ENCODE measurements around the gene GNB2. TPM values are rescaled to one million over a fixed set of nuclear protein-coding genes. Genes with fewer than 3 reads are reported as not detected.

GNB2 gene
- total and polyA plus RNA-seq, 2 of the 13 experiments (the other 11 are each of a cell fraction or from before 2014, with no cell fraction given): 48.3 to 67.1 TPM

GRCh38 chr7:100673302-100673941, at the start of gene GNB2 (continued):
- TF ChIP-seq ZNF567 (CRISPR knock-in tag; IDR thresholded peaks at IDR 0.05; ENCODE audit: borderline replicate concordance): no peak
- peak; percentile 44; the same call in 1 of the 2 replicates for TF ChIP-seq FOXP4 (CRISPR knock-in tag; IDR thresholded peaks at IDR 0.05)
- no peak for TF ChIP-seq ZNF124 (CRISPR knock-in tag; IDR thresholded peaks at IDR 0.05)
- no peak; the same call in 1 of the 2 replicates for TF ChIP-seq ZC3H13 (CRISPR knock-in tag; IDR thresholded peaks at IDR 0.05)
- TF ChIP-seq GFI1 (CRISPR knock-in tag; IDR thresholded peaks at IDR 0.05; ENCODE audit: borderline replicate concordance): 0 out of 2 replicates have a peak, but pooled peaks have one; percentile 43
- no peak for TF ChIP-seq REST (IDR thresholded peaks at IDR 0.05; ENCODE audit: borderline replicate concordance in 1 of 2, low read depth in 1 of 2, low read length in 2 of 2)
- no peak for TF ChIP-seq ZNF850 (CRISPR knock-in tag; conservative IDR thresholded peaks at IDR 0.05)
- TF ChIP-seq ZSCAN29 (CRISPR knock-in tag; conservative IDR thresholded peaks at IDR 0.05): 0 out of 2 replicates have a peak, but pooled peaks have one; percentile 52
- TF ChIP-seq ZNF547 (CRISPR knock-in tag; IDR thresholded peaks at IDR 0.05): no peak
- TF ChIP-seq ZSCAN20 (CRISPR knock-in tag; IDR thresholded peaks at IDR 0.05; ENCODE audit: borderline replicate concordance): no peak
- no peak for TF ChIP-seq CCDC6 (CRISPR knock-in tag; IDR thresholded peaks at IDR 0.05)
- TF ChIP-seq TFE3 (CRISPR knock-in tag; IDR thresholded peaks at IDR 0.05): peak; percentile 91
- no peak for TF ChIP-seq PRMT3 (CRISPR knock-in tag; IDR thresholded peaks at IDR 0.05; ENCODE audit: borderline replicate concordance, low read depth)
- no peak for TF ChIP-seq NFE2L1 (CRISPR knock-in tag; IDR thresholded peaks at IDR 0.05; ENCODE audit: borderline replicate concordance)
- 0 out of 2 replicates have a peak, but pooled peaks have one; percentile 28 for TF ChIP-seq ZNF572 (CRISPR knock-in tag; IDR thresholded peaks at IDR 0.05)
- TF ChIP-seq HOXA9 (CRISPR knock-in tag; IDR thresholded peaks at IDR 0.05; ENCODE audit: borderline replicate concordance): no peak
- TF ChIP-seq RCOR2 (CRISPR knock-in tag; IDR thresholded peaks at IDR 0.05): no peak
- no peak for TF ChIP-seq SNAI1 (CRISPR knock-in tag; IDR thresholded peaks at IDR 0.05; ENCODE audit: borderline replicate concordance)
- TF ChIP-seq ZNF883 (CRISPR knock-in tag; IDR thresholded peaks at IDR 0.05; ENCODE audit: not compliant biosample characterization): no peak
- TF ChIP-seq MLX (CRISPR knock-in tag; IDR thresholded peaks at IDR 0.05): peak; percentile 96
- TF ChIP-seq CEBPG (CRISPR knock-in tag; IDR thresholded peaks at IDR 0.05): no peak
